ENCODE measurements around the gene PLA2G2F. TPM values are rescaled to one million over a fixed set of nuclear protein-coding genes. Genes with fewer than 3 reads are reported as not detected.

The PLA2G2F gene
- total RNA-seq, 6 donors from 2014 or later, result not detected

DNA sequence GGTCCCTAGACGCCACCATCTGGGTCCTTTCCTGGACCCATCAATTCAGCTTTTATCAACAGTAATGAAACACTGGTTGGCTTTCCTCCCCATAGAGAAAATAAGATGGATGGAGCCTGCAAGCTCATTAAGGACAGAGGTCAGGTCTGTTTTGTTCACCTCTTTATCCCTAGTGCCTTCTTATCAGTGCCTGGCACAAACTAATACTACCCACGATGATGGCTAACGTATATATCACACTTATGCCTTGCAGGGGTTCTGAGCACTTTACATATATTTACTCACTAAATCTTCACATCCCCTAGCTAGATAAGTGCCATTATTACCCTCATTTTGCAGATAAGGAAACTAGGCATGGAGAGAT, 41.7 kb downstream of the PLA2G2F start:
- Histone ChIP-seq H3K27ac (no peak overlapping the region), H3K4me3 (no peak overlapping the region), H3K4me1 (peaks cover 5 to 12% (median 9%) of the 10 kb centered on the region in 4 donors), H3K27me3 (no peaks in the 10 kb centered on the region), H3K9me3 (no peaks in the 10 kb centered on the region), H3K36me3 (no peaks in the 10 kb centered on the region)
- ATAC-seq (ENCODE audit: low FRiP score in 2 of 2) (no peak), DNase-seq (no peak)
- no peak for TF ChIP-seq EP300 (IDR thresholded peaks at IDR 0.05)
- no peak for TF ChIP-seq POLR2A (IDR thresholded peaks at IDR 0.05)
- no peak for TF ChIP-seq POLR2AphosphoS5 (IDR thresholded peaks at IDR 0.05)
- TF ChIP-seq, protein P1, sequence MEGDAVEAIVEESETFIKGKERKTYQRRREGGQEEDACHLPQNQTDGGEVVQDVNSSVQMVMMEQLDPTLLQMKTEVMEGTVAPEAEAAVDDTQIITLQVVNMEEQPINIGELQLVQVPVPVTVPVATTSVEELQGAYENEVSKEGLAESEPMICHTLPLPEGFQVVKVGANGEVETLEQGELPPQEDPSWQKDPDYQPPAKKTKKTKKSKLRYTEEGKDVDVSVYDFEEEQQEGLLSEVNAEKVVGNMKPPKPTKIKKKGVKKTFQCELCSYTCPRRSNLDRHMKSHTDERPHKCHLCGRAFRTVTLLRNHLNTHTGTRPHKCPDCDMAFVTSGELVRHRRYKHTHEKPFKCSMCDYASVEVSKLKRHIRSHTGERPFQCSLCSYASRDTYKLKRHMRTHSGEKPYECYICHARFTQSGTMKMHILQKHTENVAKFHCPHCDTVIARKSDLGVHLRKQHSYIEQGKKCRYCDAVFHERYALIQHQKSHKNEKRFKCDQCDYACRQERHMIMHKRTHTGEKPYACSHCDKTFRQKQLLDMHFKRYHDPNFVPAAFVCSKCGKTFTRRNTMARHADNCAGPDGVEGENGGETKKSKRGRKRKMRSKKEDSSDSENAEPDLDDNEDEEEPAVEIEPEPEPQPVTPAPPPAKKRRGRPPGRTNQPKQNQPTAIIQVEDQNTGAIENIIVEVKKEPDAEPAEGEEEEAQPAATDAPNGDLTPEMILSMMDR (IDR thresholded peaks at IDR 0.05), result no peak
- WGBS, 2 donors, result 78 to 83% methylated on average over 3 of the region's 3 CpGs

GRCh38 chr1:20182415-20182814, 43.3 kb downstream of the PLA2G2F start:
- peaks cover 0 to 4% (median 0%) of the 10 kb centered on the region in 4 donors for H3K27me3 ChIP-seq
- no peak for ATAC-seq (ENCODE audit: low FRiP score in 2 of 2)

DNA sequence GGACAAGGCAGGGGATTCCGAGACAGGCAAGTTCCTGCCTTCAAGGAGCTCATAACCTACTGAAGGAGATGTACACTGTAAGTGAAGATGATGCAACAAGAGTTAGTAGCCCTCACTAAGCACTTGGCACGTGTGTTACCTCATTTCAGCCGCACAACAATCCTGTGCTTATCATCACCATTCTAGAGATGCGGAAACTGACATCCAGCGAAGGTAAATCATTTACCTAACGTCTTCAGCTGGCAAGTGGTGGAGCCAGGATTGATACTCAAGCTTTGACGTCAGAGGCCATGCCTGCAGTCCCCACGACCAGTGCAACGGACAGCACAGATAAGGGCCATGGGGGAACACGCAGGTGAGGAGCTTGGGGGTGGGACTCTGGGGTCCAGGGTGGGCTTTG, 43.9 kb downstream of the PLA2G2F start:
- Histone ChIP-seq H3K36me3 (no peaks in the 10 kb centered on the region), H3K27ac (no peak overlapping the region), H3K4me1 (peaks cover 16 to 35% (median 29%) of the 10 kb centered on the region in 4 donors), H3K4me3 (no peak overlapping the region), H3K9me3 (no peaks in the 10 kb centered on the region), H3K27me3 (peaks cover 0 to 4% (median 0%) of the 10 kb centered on the region in 4 donors)
- TF ChIP-seq POLR2AphosphoS5 (IDR thresholded peaks at IDR 0.05) (no peak), EP300 (IDR thresholded peaks at IDR 0.05) (no peak), POLR2A (IDR thresholded peaks at IDR 0.05) (no peak)
- TF ChIP-seq, protein P1 (IDR thresholded peaks at IDR 0.05), result no peak
- ATAC-seq (ENCODE audit: low FRiP score in 2 of 2), result no peak
- WGBS, 2 donors, result 85 to 87% methylated on average over 8 to 10 of the region's 10 CpGs
- DNase-seq, result no peak

More at GRCh38 chr1:20182415-20182814, 43.3 kb downstream of the PLA2G2F start:
- H3K4me3 ChIP-seq, result no peak overlapping the region
- no peak for DNase-seq
- TF ChIP-seq POLR2A (IDR thresholded peaks at IDR 0.05) (no peak), EP300 (IDR thresholded peaks at IDR 0.05) (no peak), POLR2AphosphoS5 (IDR thresholded peaks at IDR 0.05) (no peak)
- TF ChIP-seq, protein P1 (IDR thresholded peaks at IDR 0.05), result no peak
- no peaks in the 10 kb centered on the region for H3K36me3 ChIP-seq
- no peaks in the 10 kb centered on the region for H3K9me3 ChIP-seq
- peaks cover 16 to 28% (median 25%) of the 10 kb centered on the region in 4 donors for H3K4me1 ChIP-seq
- no peak overlapping the region for H3K27ac ChIP-seq

DNA sequence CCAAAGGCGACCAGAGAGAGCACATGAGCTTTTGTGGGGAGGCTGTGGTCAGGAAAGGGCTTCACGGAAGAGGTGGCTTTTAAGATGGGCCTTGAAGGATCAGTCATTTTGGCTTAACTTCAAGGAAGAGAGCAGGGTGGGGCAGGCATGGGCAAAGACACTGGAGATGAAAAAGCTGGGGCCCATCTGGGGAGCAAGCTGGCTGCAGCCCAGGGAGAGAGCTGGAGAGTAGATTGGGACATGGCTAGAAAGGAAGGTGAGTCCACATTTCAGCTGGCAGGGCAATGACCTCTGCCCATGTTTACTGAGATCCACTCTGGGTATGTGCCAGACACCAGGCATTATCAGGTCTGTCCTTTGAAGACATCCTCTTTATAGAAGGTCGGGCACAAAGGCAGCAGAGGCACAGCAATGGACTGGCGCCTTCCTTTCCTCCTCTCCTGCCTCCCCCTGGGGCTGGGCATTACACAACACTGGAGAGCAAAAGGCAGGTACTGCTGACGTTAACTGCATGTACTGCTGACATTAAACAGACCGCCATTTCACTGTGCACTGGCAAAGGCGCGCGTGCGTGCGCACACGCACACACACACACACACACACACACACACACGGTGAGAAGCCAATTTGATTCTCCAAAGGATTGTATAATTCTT, 44.6 kb downstream of the PLA2G2F start:
- DNase-seq (no peak), ATAC-seq (ENCODE audit: low FRiP score in 2 of 2) (no peak)
- H3K27ac ChIP-seq, result no peak overlapping the region

More for the DNA sequence above, 44.6 kb downstream of the PLA2G2F start:
- Histone ChIP-seq H3K27me3 (peaks cover 0 to 4% (median 0%) of the 10 kb centered on the region in 4 donors), H3K9me3 (no peaks in the 10 kb centered on the region), H3K4me3 (no peak overlapping the region), H3K4me1 (peaks cover 16 to 36% (median 29%) of the 10 kb centered on the region in 4 donors), H3K36me3 (no peaks in the 10 kb centered on the region)
- TF ChIP-seq, protein P1 (IDR thresholded peaks at IDR 0.05), result no peak
- TF ChIP-seq EP300 (IDR thresholded peaks at IDR 0.05) (no peak), POLR2AphosphoS5 (IDR thresholded peaks at IDR 0.05) (no peak), POLR2A (IDR thresholded peaks at IDR 0.05) (no peak)
- 80 to 83% methylated on average over 13 of the region's 13 CpGs for WGBS, 2 donors

Data from upper lobe of left lung (tissue), 6 donors.